K562 (cell line): ENCODE results near the gene CCDC13. TPM values are rescaled to one million over a fixed set of nuclear protein-coding genes. Genes with fewer than 3 reads are reported as not detected.

ENCODE experiments used
- AFF4 ChIP-seq: sonication (generic); formaldehyde crosslinking; IDR thresholded peaks from 2 replicates; pipeline ENCODE4 v1.8.0; 2023; ENCODE audit warnings: mild to moderate bottlenecking, missing genetic modification reagents
- polyA plus RNA-seq, 8 experiments: library from polyadenylated mRNA; depleted of rRNA in 4 of 8; stranded (reverse) in 5 of 8; unstranded in 3 of 8; fragments of >200 nt; fragmentation: Nextera tagmentation in 2 of 8; fragmentation: Illumina TruSeq in 1 of 8; extraction: Ambion mirVana in 2 of 8; extraction: Trizol in 1 of 8; gene quantifications; 2 replicates each; pipeline versions ENCODE4 v1.2.1 to v1.2.3, GENCODE V29; 2011 to 2014; ENCODE audit warnings: inconsistent platforms in 1 of 8, missing spikeins in 1 of 8
- total RNA-seq, 7 experiments: library from RNA; depleted of rRNA in 6 of 7; stranded (reverse); fragments of >200 nt in 6 of 7; fragmentation: Illumina TruSeq in 2 of 7; extraction: Trizol in 2 of 7; gene quantifications; 2 replicates each; pipeline versions ENCODE4 v1.2.1 to v1.2.3, GENCODE V29; 2011 to 2021; ENCODE audit warnings: low replicate concordance in 1 of 7
- TF ChIP-seq, protein P1 (sequence below): fragments of 450-650 bp; IDR thresholded peaks from 2 replicates; pipeline ENCODE4 v1.6.1; 2016; ENCODE audit warnings: mild to moderate bottlenecking, moderate library complexity

CCDC13 gene
- total and polyA plus RNA-seq, 9 of the 15 experiments (the other 6 are each of a cell fraction or from before 2014, with no cell fraction given): 0.20 to 0.70 (median 0.48) TPM; not detected in 2

- TF ChIP-seq, protein P1, sequence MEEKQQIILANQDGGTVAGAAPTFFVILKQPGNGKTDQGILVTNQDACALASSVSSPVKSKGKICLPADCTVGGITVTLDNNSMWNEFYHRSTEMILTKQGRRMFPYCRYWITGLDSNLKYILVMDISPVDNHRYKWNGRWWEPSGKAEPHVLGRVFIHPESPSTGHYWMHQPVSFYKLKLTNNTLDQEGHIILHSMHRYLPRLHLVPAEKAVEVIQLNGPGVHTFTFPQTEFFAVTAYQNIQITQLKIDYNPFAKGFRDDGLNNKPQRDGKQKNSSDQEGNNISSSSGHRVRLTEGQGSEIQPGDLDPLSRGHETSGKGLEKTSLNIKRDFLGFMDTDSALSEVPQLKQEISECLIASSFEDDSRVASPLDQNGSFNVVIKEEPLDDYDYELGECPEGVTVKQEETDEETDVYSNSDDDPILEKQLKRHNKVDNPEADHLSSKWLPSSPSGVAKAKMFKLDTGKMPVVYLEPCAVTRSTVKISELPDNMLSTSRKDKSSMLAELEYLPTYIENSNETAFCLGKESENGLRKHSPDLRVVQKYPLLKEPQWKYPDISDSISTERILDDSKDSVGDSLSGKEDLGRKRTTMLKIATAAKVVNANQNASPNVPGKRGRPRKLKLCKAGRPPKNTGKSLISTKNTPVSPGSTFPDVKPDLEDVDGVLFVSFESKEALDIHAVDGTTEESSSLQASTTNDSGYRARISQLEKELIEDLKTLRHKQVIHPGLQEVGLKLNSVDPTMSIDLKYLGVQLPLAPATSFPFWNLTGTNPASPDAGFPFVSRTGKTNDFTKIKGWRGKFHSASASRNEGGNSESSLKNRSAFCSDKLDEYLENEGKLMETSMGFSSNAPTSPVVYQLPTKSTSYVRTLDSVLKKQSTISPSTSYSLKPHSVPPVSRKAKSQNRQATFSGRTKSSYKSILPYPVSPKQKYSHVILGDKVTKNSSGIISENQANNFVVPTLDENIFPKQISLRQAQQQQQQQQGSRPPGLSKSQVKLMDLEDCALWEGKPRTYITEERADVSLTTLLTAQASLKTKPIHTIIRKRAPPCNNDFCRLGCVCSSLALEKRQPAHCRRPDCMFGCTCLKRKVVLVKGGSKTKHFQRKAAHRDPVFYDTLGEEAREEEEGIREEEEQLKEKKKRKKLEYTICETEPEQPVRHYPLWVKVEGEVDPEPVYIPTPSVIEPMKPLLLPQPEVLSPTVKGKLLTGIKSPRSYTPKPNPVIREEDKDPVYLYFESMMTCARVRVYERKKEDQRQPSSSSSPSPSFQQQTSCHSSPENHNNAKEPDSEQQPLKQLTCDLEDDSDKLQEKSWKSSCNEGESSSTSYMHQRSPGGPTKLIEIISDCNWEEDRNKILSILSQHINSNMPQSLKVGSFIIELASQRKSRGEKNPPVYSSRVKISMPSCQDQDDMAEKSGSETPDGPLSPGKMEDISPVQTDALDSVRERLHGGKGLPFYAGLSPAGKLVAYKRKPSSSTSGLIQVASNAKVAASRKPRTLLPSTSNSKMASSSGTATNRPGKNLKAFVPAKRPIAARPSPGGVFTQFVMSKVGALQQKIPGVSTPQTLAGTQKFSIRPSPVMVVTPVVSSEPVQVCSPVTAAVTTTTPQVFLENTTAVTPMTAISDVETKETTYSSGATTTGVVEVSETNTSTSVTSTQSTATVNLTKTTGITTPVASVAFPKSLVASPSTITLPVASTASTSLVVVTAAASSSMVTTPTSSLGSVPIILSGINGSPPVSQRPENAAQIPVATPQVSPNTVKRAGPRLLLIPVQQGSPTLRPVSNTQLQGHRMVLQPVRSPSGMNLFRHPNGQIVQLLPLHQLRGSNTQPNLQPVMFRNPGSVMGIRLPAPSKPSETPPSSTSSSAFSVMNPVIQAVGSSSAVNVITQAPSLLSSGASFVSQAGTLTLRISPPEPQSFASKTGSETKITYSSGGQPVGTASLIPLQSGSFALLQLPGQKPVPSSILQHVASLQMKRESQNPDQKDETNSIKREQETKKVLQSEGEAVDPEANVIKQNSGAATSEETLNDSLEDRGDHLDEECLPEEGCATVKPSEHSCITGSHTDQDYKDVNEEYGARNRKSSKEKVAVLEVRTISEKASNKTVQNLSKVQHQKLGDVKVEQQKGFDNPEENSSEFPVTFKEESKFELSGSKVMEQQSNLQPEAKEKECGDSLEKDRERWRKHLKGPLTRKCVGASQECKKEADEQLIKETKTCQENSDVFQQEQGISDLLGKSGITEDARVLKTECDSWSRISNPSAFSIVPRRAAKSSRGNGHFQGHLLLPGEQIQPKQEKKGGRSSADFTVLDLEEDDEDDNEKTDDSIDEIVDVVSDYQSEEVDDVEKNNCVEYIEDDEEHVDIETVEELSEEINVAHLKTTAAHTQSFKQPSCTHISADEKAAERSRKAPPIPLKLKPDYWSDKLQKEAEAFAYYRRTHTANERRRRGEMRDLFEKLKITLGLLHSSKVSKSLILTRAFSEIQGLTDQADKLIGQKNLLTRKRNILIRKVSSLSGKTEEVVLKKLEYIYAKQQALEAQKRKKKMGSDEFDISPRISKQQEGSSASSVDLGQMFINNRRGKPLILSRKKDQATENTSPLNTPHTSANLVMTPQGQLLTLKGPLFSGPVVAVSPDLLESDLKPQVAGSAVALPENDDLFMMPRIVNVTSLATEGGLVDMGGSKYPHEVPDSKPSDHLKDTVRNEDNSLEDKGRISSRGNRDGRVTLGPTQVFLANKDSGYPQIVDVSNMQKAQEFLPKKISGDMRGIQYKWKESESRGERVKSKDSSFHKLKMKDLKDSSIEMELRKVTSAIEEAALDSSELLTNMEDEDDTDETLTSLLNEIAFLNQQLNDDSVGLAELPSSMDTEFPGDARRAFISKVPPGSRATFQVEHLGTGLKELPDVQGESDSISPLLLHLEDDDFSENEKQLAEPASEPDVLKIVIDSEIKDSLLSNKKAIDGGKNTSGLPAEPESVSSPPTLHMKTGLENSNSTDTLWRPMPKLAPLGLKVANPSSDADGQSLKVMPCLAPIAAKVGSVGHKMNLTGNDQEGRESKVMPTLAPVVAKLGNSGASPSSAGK: no peak
- TF ChIP-seq AFF4: no peak
These were observed at the start of gene CCDC13 (continued) for GRCh38 chr3:42772670-42773408.
